H1 (cell line): ENCODE data around the gene GFRA4. TPM values are rescaled to one million over a fixed set of nuclear protein-coding genes. Genes with fewer than 3 reads are reported as not detected.

Source experiments
- CTCF ChIA-PET: fragments of 300-600 bp; sonication (Branson Sonifier 250); formaldehyde crosslinking; loops from one replicate; lab custom pipeline; 2021; ENCODE audit not compliant: partially characterized antibody; lab: Charles Lee
- POLR2A ChIA-PET: fragments of 300-600 bp; sonication (Branson Sonifier 250); formaldehyde crosslinking; loops from one replicate; lab custom pipeline; 2021; ENCODE audit warnings: inconsistent platforms; ENCODE audit not compliant: partially characterized antibody; lab: Charles Lee
- DNase-seq, 2 experiments: peaks; one replicate each; pipeline versions ENCODE4 v3.0.0 to v3.0.0-alpha.2; 2010 to 2022; ENCODE audit warnings: low spot score in 2 of 2, low read depth in 1 of 2, mixed read lengths in 1 of 2
- FAIRE-seq: peaks from 2 replicates; lab custom pipeline; 2011; peaks lifted over from hg19 to GRCh38; lab: Jason Lieb, UNC
- H2AFZ ChIP-seq: 2 replicates; pipeline ENCODE4 v1.8.1; 2012; ENCODE audit warnings: low read length, inconsistent platforms
- H2AK5ac ChIP-seq: 2 replicates; pipeline ENCODE4 v1.6.1; 2013; ENCODE audit warnings: low read depth, low read length
- H2BK120ac ChIP-seq: replicated peaks from 2 replicates; pipeline ENCODE3; 2013; ENCODE audit warnings: low read depth, low read length, inconsistent platforms
- H2BK12ac ChIP-seq: 2 replicates; pipeline ENCODE4 v1.6.1; 2013; ENCODE audit warnings: low read depth, low read length
- H2BK15ac ChIP-seq: 2 replicates; pipeline ENCODE4 v1.6.1; 2013; ENCODE audit warnings: low read length
- H2BK20ac ChIP-seq: 2 replicates; pipeline ENCODE4 v1.6.1; 2013; ENCODE audit warnings: low read length
- H2BK5ac ChIP-seq: 2 replicates; pipeline ENCODE4 v1.6.1; 2013; ENCODE audit warnings: low read depth, low read length
- H3K14ac ChIP-seq: 2 replicates; pipeline ENCODE4 v1.6.1; 2013; ENCODE audit warnings: inconsistent platforms; ENCODE audit not compliant: insufficient read length
- H3K18ac ChIP-seq: 2 replicates; pipeline ENCODE4 v1.6.1; 2013; ENCODE audit warnings: low read length; ENCODE audit errors: extremely low read depth
- H3K23ac ChIP-seq: 2 replicates; pipeline ENCODE4 v1.6.1; 2013; ENCODE audit warnings: inconsistent platforms; ENCODE audit not compliant: insufficient read length
- H3K23me2 ChIP-seq: 2 replicates; pipeline ENCODE4 v1.6.1; 2013; ENCODE audit warnings: low read depth, low read length
- H3K27ac ChIP-seq: 2 replicates; pipeline ENCODE4 v1.6.1; 2011; ENCODE audit warnings: low read depth, low read length, inconsistent platforms
- H3K27me3 ChIP-seq, 4 experiments: replicated peaks in 1 of 4; 1 replicate in 1 of 4; 2 replicates in 3 of 4; pipeline versions ENCODE4 v1.6.1 to v1.8.1; 2011 to 2013; ENCODE audit warnings: low read length in 3 of 4, mild to moderate bottlenecking in 3 of 4, inconsistent platforms in 2 of 4, mixed read lengths in 2 of 4, moderate library complexity in 1 of 4; ENCODE audit not compliant: control insufficient read depth in 3 of 4, insufficient read depth in 3 of 4; ENCODE audit errors: extremely low read depth in 1 of 4
- H3K36me3 ChIP-seq, 4 experiments: 2 replicates each; pipeline versions ENCODE4 v1.6.1 to v1.8.1; 2011 to 2013; ENCODE audit warnings: mild to moderate bottlenecking in 4 of 4, low read length in 3 of 4, moderate library complexity in 2 of 4, control low read depth in 1 of 4, inconsistent platforms in 1 of 4; ENCODE audit not compliant: insufficient read depth in 4 of 4, control insufficient read depth in 2 of 4
- H3K4ac ChIP-seq: replicated peaks from 2 replicates; pipeline ENCODE3; 2013; ENCODE audit warnings: low read length, low read depth, mixed read lengths, inconsistent platforms; ENCODE audit not compliant: insufficient read length
- H3K4me1 ChIP-seq, 4 experiments: replicated peaks in 1 of 4; 1 replicate in 1 of 4; 2 replicates in 3 of 4; pipeline versions ENCODE4 v1.6.1 to v1.8.1; 2011 to 2013; ENCODE audit warnings: low read length in 3 of 4, inconsistent platforms in 2 of 4, mixed read lengths in 1 of 4; ENCODE audit not compliant: insufficient read depth in 4 of 4, control insufficient read depth in 3 of 4
- H3K4me2 ChIP-seq, 2 experiments: 2 replicates each; pipeline versions ENCODE4 v1.6.1 to v1.8.1; 2011 to 2013; ENCODE audit warnings: low read depth in 2 of 2, low read length in 2 of 2, control low read depth in 1 of 2, inconsistent platforms in 1 of 2, mild to moderate bottlenecking in 1 of 2; ENCODE audit not compliant: insufficient read depth in 1 of 2
- H3K4me3 ChIP-seq, 4 experiments: fragments of 200-600, 300-600 bp in 1 of 4; sonication (generic), shearing (Covaris generic), sonication (Bioruptor Twin) in 1 of 4; 2 replicates each; pipeline versions ENCODE4 v1.5.1 to v1.8.1; 2011 to 2016; ENCODE audit warnings: low read length in 4 of 4, low read depth in 3 of 4, control low read depth in 2 of 4, inconsistent platforms in 2 of 4, mild to moderate bottlenecking in 2 of 4, mixed read lengths in 1 of 4, moderate library complexity in 1 of 4; ENCODE audit not compliant: insufficient read depth in 2 of 4; ENCODE audit errors: extremely low read depth in 1 of 4
- H3K56ac ChIP-seq: replicated peaks from 2 replicates; pipeline ENCODE3; 2013; ENCODE audit warnings: low read depth, mild to moderate bottlenecking, mixed read lengths, low read length, inconsistent platforms; ENCODE audit not compliant: insufficient read length
- H3K79me1 ChIP-seq: 2 replicates; pipeline ENCODE4 v1.6.1; 2013; ENCODE audit warnings: low read depth, low read length, control low read depth
- H3K79me2 ChIP-seq, 2 experiments: 2 replicates each; pipeline versions ENCODE4 v1.6.1 to v1.8.1; 2012 to 2013; ENCODE audit warnings: low read length in 2 of 2, mild to moderate bottlenecking in 2 of 2, inconsistent platforms in 1 of 2; ENCODE audit not compliant: insufficient read depth in 2 of 2, control insufficient read depth in 1 of 2
- H3K9ac ChIP-seq, 4 experiments: replicated peaks in 1 of 4; 1 replicate in 1 of 4; 2 replicates in 3 of 4; pipeline versions ENCODE4 v1.6.1 to v1.8.1; 2011 to 2013; ENCODE audit warnings: low read depth in 3 of 4, low read length in 3 of 4, control low read depth in 2 of 4, mild to moderate bottlenecking in 2 of 4, moderate library complexity in 2 of 4, inconsistent platforms in 1 of 4; ENCODE audit errors: extremely low read depth in 1 of 4
- H3K9me3 ChIP-seq, 2 experiments: 2 replicates each; pipeline versions ENCODE4 v1.6.1 to v1.8.1; 2012 to 2013; ENCODE audit warnings: mild to moderate bottlenecking in 2 of 2, moderate library complexity in 2 of 2, control low read depth in 1 of 2, inconsistent platforms in 1 of 2, low read depth in 1 of 2, low read length in 1 of 2, mixed read lengths in 1 of 2; ENCODE audit not compliant: insufficient read depth in 2 of 2
- H4K20me1 ChIP-seq, 2 experiments: replicated peaks in 1 of 2; 2 replicates each; pipeline versions ENCODE3 to v1.8.1; 2011 to 2013; ENCODE audit warnings: inconsistent platforms in 2 of 2, low read length in 2 of 2, mild to moderate bottlenecking in 1 of 2; ENCODE audit not compliant: insufficient read depth in 2 of 2, control insufficient read depth in 1 of 2
- H4K5ac ChIP-seq: 2 replicates; pipeline ENCODE4 v1.6.1; 2013; ENCODE audit warnings: low read length, low read depth, mixed read lengths, inconsistent platforms; ENCODE audit not compliant: insufficient read length
- H4K8ac ChIP-seq: 2 replicates; pipeline ENCODE4 v1.8.0; 2013; ENCODE audit warnings: mild to moderate bottlenecking, moderate library complexity, low read length, inconsistent platforms; ENCODE audit not compliant: insufficient read depth; ENCODE audit errors: extremely low read depth
- H4K91ac ChIP-seq: replicated peaks from 2 replicates; pipeline ENCODE3; 2013; ENCODE audit warnings: low read length, mixed read lengths, inconsistent platforms; ENCODE audit not compliant: insufficient read length
- BRCA1 ChIP-seq: IDR thresholded peaks from 2 replicates; pipeline ENCODE4 v1.6.1; 2012; ENCODE audit warnings: low read depth, low read length, improper control_type of control experiment
- EP300 ChIP-seq, 2 experiments: IDR thresholded peaks; 1 replicate in 1 of 2; 2 replicates in 1 of 2; pipeline ENCODE4 v1.6.1; 2011 to 2012; ENCODE audit warnings: low read depth in 2 of 2, low read length in 2 of 2, mild to moderate bottlenecking in 2 of 2, borderline replicate concordance in 1 of 2, inconsistent platforms in 1 of 2, moderate library complexity in 1 of 2
- RAD21 ChIP-seq, 2 experiments: IDR thresholded peaks in 1 of 2; conservative IDR thresholded peaks in 1 of 2; 2 replicates each; pipeline ENCODE4 v1.6.1; 2011; ENCODE audit warnings: low read depth in 2 of 2, low read length in 2 of 2, improper control_type of control experiment in 1 of 2, inconsistent platforms in 1 of 2, mild to moderate bottlenecking in 1 of 2, moderate library complexity in 1 of 2
- WGBS, 2 experiments: shearing (Covaris generic) in 1 of 2; methylation state at CpG; one replicate each; pipeline versions ENCODE4 v1.1.6 to v1.1.7; 2013 to 2015; ENCODE audit warnings: low lambda C conversion rate in 2 of 2, mixed read lengths in 2 of 2, inconsistent platforms in 1 of 2, low coverage in 1 of 2, missing lambda C conversion rate in 1 of 2; ENCODE audit not compliant: insufficient replicate concordance in 2 of 2, insufficient coverage in 1 of 2, insufficient read length in 1 of 2; ENCODE audit errors: extremely low coverage in 1 of 2, missing lambda C conversion rate in 1 of 2; 5-methylcytosine and 5-hydroxymethylcytosine counted together
- polyA plus RNA-seq, 7 experiments: library from polyadenylated mRNA; depleted of rRNA in 3 of 7; stranded (reverse) in 5 of 7; unstranded in 2 of 7; fragments of >200 nt in 5 of 7; fragments of 200-250 nt in 2 of 7; gene quantifications; 1 replicate in 5 of 7; 2 replicates in 1 of 7; 4 replicates in 1 of 7; pipeline versions ENCODE4 v1.2.1 to v1.2.3, GENCODE V29; 2011 to 2013; ENCODE audit warnings: missing spikeins in 2 of 7, mixed read lengths in 2 of 7
- total RNA-seq: library from RNA; stranded (reverse); fragmentation: NEBNext Ultra II Directional; extraction: Animal tissue kit (Norgen Biotek cat#: 25700); gene quantifications from 2 replicates; pipeline ENCODE4 v1.2.1, GENCODE V29; 2021

GFRA4 gene
- total and polyA plus RNA-seq, 2 of the 8 experiments (the other 6 are each of a cell fraction or from before 2014, with no cell fraction given), result 0.05 TPM; not detected in 1

- FAIRE-seq, result no peak
- CTCF ChIA-PET, result interaction anchor here (0.6 to 1.0 kb wide), 4 partner anchors 10 to 228 kb away, joined by 3 to 5 read pairs (median 4); no protein-coding TSS in a partner anchor
These were observed 10.3 kb downstream of the GFRA4 start for GRCh38 chr20:3652676-3653596.

More at GRCh38 chr20:3652676-3653596, 10.3 kb downstream of the GFRA4 start:
- no peak overlapping the region; the same call in 1 of the 2 replicates for H2BK20ac ChIP-seq
- no peaks in the 10 kb centered on the region for H4K20me1 ChIP-seq
- H3K4me2 ChIP-seq, result no peak overlapping the region
- no peak overlapping the region for H4K5ac ChIP-seq
- no peak overlapping the region for H2AFZ ChIP-seq
- H2BK12ac ChIP-seq, result no peak overlapping the region
- H3K4me1 ChIP-seq, result no peaks in the 10 kb centered on the region; a peak in 1 of 7 replicates
- no peaks in the 10 kb centered on the region for H3K79me2 ChIP-seq
- WGBS, 2 experiments, result 80% methylated on average over 10 of the region's 10 CpGs; no CpG with 5 or more reads in 1 of the 2 experiments
- H3K27me3 ChIP-seq, result no peaks in the 10 kb centered on the region
- POLR2A ChIA-PET, result no interaction called here
- TF ChIP-seq BRCA1 (no peak), EP300 (IDR thresholded peaks at IDR 0.05; ENCODE audit: borderline replicate concordance in 1 of 2, low read depth in 2 of 2, low read length in 2 of 2) (no peak), RAD21 (IDR thresholded peaks at IDR 0.05 in 1 of 2, conservative IDR thresholded peaks at IDR 0.05 in 1 of 2; ENCODE audit: low read depth in 2 of 2, low read length in 2 of 2) (peak in 1 of 2 experiments; percentile 12; a peak in 1 of 4 replicates)
- H3K79me1 ChIP-seq, result no peaks in the 10 kb centered on the region
- no peak for DNase-seq
- no peak overlapping the region for H3K4me3 ChIP-seq
- no peak overlapping the region for H4K8ac ChIP-seq
- H3K9me3 ChIP-seq, result no peaks in the 10 kb centered on the region
- H3K23me2 ChIP-seq, result no peaks in the 10 kb centered on the region
- H3K36me3 ChIP-seq, result no peaks in the 10 kb centered on the region
- no peak overlapping the region for H3K23ac ChIP-seq
- H3K14ac ChIP-seq, result no peak overlapping the region
- no peak overlapping the region for H2BK5ac ChIP-seq
- no peak overlapping the region; the same call in 1 of the 2 replicates for H2AK5ac ChIP-seq
- no peak overlapping the region for H3K4ac ChIP-seq
- no peak overlapping the region for H2BK15ac ChIP-seq
- no peak overlapping the region for H3K56ac ChIP-seq
- no peak overlapping the region for H3K18ac ChIP-seq
- no peak overlapping the region for H4K91ac ChIP-seq
- no peak overlapping the region for H3K9ac ChIP-seq
- no peak overlapping the region for H2BK120ac ChIP-seq
- H3K27ac ChIP-seq, result no peak overlapping the region
